HepG2 (cell line): ENCODE data around the gene PLCB1. TPM values are rescaled to one million over a fixed set of nuclear protein-coding genes. Genes with fewer than 3 reads are reported as not detected.

Source experiments
- CCAR2 ChIP-seq: fragments of 200-400 bp; formaldehyde crosslinking; optimal IDR thresholded peaks from 2 replicates; pipeline ENCODE3; 2018; ENCODE audit warnings: low read depth, mild to moderate bottlenecking, low read length, moderate library complexity
- JDP2 ChIP-seq: sonication (generic); formaldehyde crosslinking; IDR thresholded peaks from 2 replicates; pipeline ENCODE4 v1.8.1; 2022; ENCODE audit warnings: missing genetic modification reagents, borderline replicate concordance
- KAT2B ChIP-seq: fragments of 150-350 bp; IDR thresholded peaks from 2 replicates; pipeline ENCODE4 v1.6.1; 2014; ENCODE audit warnings: low read depth, low read length, borderline replicate concordance
- KAT7 ChIP-seq: IDR thresholded peaks from 2 replicates; pipeline ENCODE4 v1.6.1; 2018; ENCODE audit warnings: borderline replicate concordance, missing compliant biosample characterization
- PAF1 ChIP-seq: IDR thresholded peaks from 2 replicates; pipeline ENCODE4 v1.6.1; 2016; ENCODE audit warnings: missing genetic modification reagents, missing compliant biosample characterization
- RBAK ChIP-seq: sonication (generic); formaldehyde crosslinking; IDR thresholded peaks from 2 replicates; pipeline ENCODE4 v1.5.1; 2020; ENCODE audit warnings: mild to moderate bottlenecking, missing genetic modification reagents
- RBM39 ChIP-seq: fragments of 200-400 bp; formaldehyde crosslinking; IDR thresholded peaks from one replicate; pipeline ENCODE4 v1.6.1; 2018; ENCODE audit warnings: antibody characterized with exemption, mild to moderate bottlenecking, low read depth, low read length; ENCODE audit not compliant: poor library complexity, severe bottlenecking
- RNF2 ChIP-seq: fragments of 450-650 bp; conservative IDR thresholded peaks from 2 replicates; pipeline ENCODE4 v1.6.1; 2016; ENCODE audit warnings: low read depth
- STAG1 ChIP-seq: sonication (generic); formaldehyde crosslinking; IDR thresholded peaks from 2 replicates; pipeline ENCODE4 v1.4.0; 2020; ENCODE audit warnings: missing genetic modification reagents
- TRIM24 ChIP-seq: sonication (generic); formaldehyde crosslinking; IDR thresholded peaks from 2 replicates; pipeline ENCODE4 v1.8.0; 2022; ENCODE audit warnings: mild to moderate bottlenecking, missing genetic modification reagents
- ZNF207 ChIP-seq: fragments of 450-650 bp; IDR thresholded peaks from 2 replicates; pipeline ENCODE4 v1.6.1; 2016; ENCODE audit warnings: antibody characterized with exemption, borderline replicate concordance
- ZNF296 ChIP-seq: sonication (generic); formaldehyde crosslinking; conservative IDR thresholded peaks from 2 replicates; pipeline ENCODE4 v1.5.0; 2020; ENCODE audit warnings: mild to moderate bottlenecking, missing genetic modification reagents
- ZNF382 ChIP-seq: sonication (generic); formaldehyde crosslinking; IDR thresholded peaks from 2 replicates; pipeline ENCODE4 v1.5.0; 2020; ENCODE audit warnings: missing genetic modification reagents, mild to moderate bottlenecking, borderline replicate concordance
- ZNF446 ChIP-seq: sonication (generic); formaldehyde crosslinking; IDR thresholded peaks from 2 replicates; pipeline ENCODE4 v1.5.0; 2020; ENCODE audit warnings: mild to moderate bottlenecking, missing genetic modification reagents
- ZNF605 ChIP-seq: sonication (generic); formaldehyde crosslinking; IDR thresholded peaks from 2 replicates; pipeline ENCODE4 v1.8.0; 2022; ENCODE audit warnings: mild to moderate bottlenecking, missing genetic modification reagents
- ZNF788 ChIP-seq: sonication (generic); formaldehyde crosslinking; IDR thresholded peaks from 2 replicates; pipeline ENCODE4 v1.5.0; 2020; ENCODE audit warnings: mild to moderate bottlenecking, missing genetic modification reagents, borderline replicate concordance
- polyA plus RNA-seq, 8 experiments: library from polyadenylated mRNA; depleted of rRNA in 3 of 8; stranded (reverse) in 7 of 8; unstranded in 1 of 8; fragments of >200 nt; fragmentation: Illumina TruSeq in 4 of 8; extraction: Trizol in 4 of 8; gene quantifications; 2 replicates each; pipeline versions ENCODE4 v1.2.1 to v1.2.3, GENCODE V29; 2011 to 2016; ENCODE audit warnings: low read depth in 4 of 8, missing spikeins in 1 of 8, mixed read lengths in 1 of 8; ENCODE audit not compliant: insufficient read depth in 1 of 8
- total RNA-seq, 5 experiments: library from RNA; depleted of rRNA; stranded (reverse); fragments of >200 nt; fragmentation: Illumina TruSeq; extraction: Trizol; gene quantifications; 2 replicates each; pipeline ENCODE4 v1.2.3, GENCODE V29; 2016; ENCODE audit warnings: low read depth in 1 of 5
- TF ChIP-seq, protein P1 (sequence below): sonication (generic); formaldehyde crosslinking; IDR thresholded peaks from 2 replicates; pipeline ENCODE4 v1.4.0; 2020; ENCODE audit warnings: missing genetic modification reagents, mild to moderate bottlenecking, borderline replicate concordance
- TF ChIP-seq, protein P2 (sequence below): sonication (generic); formaldehyde crosslinking; IDR thresholded peaks from 2 replicates; pipeline ENCODE4 v1.5.0; 2020; ENCODE audit warnings: missing genetic modification reagents
- TF ChIP-seq, protein P3 (sequence below): IDR thresholded peaks from 2 replicates; pipeline ENCODE4 v1.6.1; 2016; ENCODE audit warnings: mild to moderate bottlenecking, missing biosample characterization, missing genetic modification reagents
- TF ChIP-seq, protein P4 (sequence below): conservative IDR thresholded peaks from 2 replicates; pipeline ENCODE4 v1.6.1; 2018; ENCODE audit warnings: missing genetic modification reagents
- TF ChIP-seq, protein P5 (sequence below): sonication (generic); formaldehyde crosslinking; IDR thresholded peaks from 2 replicates; pipeline ENCODE4 v1.9.0; 2021; ENCODE audit warnings: missing genetic modification reagents, borderline replicate concordance
- TF ChIP-seq, protein P6 (sequence below): sonication (generic); formaldehyde crosslinking; IDR thresholded peaks from 2 replicates; pipeline ENCODE4 v1.5.0; 2020; ENCODE audit warnings: missing genetic modification reagents
- TF ChIP-seq, protein P7 (sequence below): sonication (generic); formaldehyde crosslinking; IDR thresholded peaks from 2 replicates; pipeline ENCODE4 v1.5.1; 2020; ENCODE audit warnings: missing genetic modification reagents, mild to moderate bottlenecking, borderline replicate concordance

The PLCB1 gene
- total and polyA plus RNA-seq, 2 of the 13 experiments (the other 11 are each of a cell fraction or from before 2014, with no cell fraction given), result 42.4 to 55.9 TPM

DNA sequence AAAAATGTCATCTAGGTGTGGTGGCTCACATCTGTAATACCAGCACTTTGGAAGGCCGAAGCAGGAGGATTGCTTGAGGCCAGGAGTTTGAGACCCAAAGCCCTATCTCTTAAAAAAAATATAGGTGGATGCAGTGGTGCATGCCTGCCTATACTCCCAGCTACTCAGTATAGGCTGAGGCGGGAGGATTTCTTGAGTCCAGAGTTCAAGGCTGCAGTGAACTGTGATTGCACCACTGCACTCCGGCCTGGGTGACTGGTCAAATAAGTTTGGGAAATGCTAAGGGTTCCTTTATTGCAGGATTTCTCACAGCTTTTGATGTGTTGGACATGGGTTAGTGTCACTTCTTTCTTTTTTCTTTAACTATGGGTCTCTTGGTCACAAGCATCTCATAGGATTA is 261.3 kb downstream of the PLCB1 start (continued):
- TF ChIP-seq, protein P1, sequence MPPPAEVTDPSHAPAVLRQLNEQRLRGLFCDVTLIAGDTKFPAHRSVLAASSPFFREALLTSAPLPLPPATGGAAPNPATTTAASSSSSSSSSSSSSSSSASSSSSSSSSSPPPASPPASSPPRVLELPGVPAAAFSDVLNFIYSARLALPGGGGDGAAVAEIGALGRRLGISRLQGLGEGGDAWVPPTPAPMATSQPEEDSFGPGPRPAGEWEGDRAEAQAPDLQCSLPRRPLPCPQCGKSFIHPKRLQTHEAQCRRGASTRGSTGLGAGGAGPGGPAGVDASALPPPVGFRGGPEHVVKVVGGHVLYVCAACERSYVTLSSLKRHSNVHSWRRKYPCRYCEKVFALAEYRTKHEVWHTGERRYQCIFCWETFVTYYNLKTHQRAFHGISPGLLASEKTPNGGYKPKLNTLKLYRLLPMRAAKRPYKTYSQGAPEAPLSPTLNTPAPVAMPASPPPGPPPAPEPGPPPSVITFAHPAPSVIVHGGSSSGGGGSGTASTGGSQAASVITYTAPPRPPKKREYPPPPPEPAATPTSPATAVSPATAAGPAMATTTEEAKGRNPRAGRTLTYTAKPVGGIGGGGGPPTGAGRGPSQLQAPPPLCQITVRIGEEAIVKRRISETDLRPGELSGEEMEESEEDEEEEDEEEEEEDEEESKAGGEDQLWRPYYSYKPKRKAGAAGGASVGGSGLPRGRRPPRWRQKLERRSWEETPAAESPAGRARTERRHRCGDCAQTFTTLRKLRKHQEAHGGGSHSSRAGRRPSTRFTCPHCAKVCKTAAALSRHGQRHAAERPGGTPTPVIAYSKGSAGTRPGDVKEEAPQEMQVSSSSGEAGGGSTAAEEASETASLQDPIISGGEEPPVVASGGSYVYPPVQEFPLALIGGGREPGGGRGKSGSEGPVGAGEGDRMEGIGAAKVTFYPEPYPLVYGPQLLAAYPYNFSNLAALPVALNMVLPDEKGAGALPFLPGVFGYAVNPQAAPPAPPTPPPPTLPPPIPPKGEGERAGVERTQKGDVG (CRISPR knock-in tag), result no peak
- TF ChIP-seq, protein P2, sequence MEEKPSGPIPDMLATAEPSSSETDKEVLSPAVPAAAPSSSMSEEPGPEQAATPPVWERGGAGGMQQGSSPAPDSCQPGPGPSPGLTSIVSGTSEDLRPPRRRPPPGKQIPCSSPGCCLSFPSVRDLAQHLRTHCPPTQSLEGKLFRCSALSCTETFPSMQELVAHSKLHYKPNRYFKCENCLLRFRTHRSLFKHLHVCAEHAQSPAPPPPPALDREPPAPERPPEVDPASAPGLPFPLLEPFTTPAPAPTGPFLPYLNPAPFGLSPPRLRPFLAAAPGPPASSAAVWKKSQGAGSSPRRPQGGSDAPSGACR (CRISPR knock-in tag), result no peak
- TF ChIP-seq, protein P3, sequence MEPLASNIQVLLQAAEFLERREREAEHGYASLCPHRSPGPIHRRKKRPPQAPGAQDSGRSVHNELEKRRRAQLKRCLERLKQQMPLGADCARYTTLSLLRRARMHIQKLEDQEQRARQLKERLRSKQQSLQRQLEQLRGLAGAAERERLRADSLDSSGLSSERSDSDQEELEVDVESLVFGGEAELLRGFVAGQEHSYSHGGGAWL (CRISPR knock-in tag), result no peak
- TF ChIP-seq, protein P4, sequence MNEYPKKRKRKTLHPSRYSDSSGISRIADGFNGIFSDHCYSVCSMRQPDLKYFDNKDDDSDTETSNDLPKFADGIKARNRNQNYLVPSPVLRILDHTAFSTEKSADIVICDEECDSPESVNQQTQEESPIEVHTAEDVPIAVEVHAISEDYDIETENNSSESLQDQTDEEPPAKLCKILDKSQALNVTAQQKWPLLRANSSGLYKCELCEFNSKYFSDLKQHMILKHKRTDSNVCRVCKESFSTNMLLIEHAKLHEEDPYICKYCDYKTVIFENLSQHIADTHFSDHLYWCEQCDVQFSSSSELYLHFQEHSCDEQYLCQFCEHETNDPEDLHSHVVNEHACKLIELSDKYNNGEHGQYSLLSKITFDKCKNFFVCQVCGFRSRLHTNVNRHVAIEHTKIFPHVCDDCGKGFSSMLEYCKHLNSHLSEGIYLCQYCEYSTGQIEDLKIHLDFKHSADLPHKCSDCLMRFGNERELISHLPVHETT (CRISPR knock-in tag), result no peak
- TF ChIP-seq, protein P5, sequence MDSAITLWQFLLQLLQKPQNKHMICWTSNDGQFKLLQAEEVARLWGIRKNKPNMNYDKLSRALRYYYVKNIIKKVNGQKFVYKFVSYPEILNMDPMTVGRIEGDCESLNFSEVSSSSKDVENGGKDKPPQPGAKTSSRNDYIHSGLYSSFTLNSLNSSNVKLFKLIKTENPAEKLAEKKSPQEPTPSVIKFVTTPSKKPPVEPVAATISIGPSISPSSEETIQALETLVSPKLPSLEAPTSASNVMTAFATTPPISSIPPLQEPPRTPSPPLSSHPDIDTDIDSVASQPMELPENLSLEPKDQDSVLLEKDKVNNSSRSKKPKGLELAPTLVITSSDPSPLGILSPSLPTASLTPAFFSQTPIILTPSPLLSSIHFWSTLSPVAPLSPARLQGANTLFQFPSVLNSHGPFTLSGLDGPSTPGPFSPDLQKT (CRISPR knock-in tag), result no peak
- no peak for TF ChIP-seq CCAR2
- TF ChIP-seq, protein P6, sequence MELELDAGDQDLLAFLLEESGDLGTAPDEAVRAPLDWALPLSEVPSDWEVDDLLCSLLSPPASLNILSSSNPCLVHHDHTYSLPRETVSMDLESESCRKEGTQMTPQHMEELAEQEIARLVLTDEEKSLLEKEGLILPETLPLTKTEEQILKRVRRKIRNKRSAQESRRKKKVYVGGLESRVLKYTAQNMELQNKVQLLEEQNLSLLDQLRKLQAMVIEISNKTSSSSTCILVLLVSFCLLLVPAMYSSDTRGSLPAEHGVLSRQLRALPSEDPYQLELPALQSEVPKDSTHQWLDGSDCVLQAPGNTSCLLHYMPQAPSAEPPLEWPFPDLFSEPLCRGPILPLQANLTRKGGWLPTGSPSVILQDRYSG (CRISPR knock-in tag), result no peak
- no peak for TF ChIP-seq TRIM24 (CRISPR knock-in tag)
- TF ChIP-seq RNF2, result no peak
- no peak for TF ChIP-seq ZNF605 (CRISPR knock-in tag)
- TF ChIP-seq ZNF207, result no peak
- TF ChIP-seq KAT7, result no peak
- TF ChIP-seq RBM39, result no peak
- no peak for TF ChIP-seq STAG1 (CRISPR knock-in tag)
- TF ChIP-seq, protein P7, sequence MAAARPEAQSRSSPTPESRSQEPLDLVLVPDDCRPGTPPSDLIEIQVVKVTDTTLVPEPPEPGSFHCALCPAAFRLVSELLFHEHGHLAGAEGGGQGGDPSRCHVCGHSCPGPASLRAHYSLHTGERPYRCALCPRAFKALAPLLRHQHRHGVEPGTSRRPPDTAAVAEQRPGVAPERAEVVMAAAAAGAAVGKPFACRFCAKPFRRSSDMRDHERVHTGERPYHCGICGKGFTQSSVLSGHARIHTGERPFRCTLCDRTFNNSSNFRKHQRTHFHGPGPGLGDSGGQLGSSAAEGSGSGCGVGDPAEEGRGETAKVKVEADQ (CRISPR knock-in tag), result no peak
- TF ChIP-seq ZNF446 (CRISPR knock-in tag), result no peak
- TF ChIP-seq ZNF296 (CRISPR knock-in tag), result no peak
- no peak for TF ChIP-seq RBAK (CRISPR knock-in tag)
- TF ChIP-seq ZNF788 (CRISPR knock-in tag), result no peak
- no peak for TF ChIP-seq KAT2B
- TF ChIP-seq JDP2 (CRISPR knock-in tag), result no peak
- no peak for TF ChIP-seq ZNF382 (CRISPR knock-in tag)
- TF ChIP-seq PAF1, result no peak
